KOPT-K1 (cell line): ENCODE measurements around the gene TRIM58.

Experiments used
- H3K27ac ChIP-seq: fragments of 200-600 bp; sonication (generic); 2 replicates; pipeline ENCODE4 v1.5.1; 2016; ENCODE audit warnings: antibody characterized with exemption, mild to moderate bottlenecking, low read depth, low read length; ENCODE audit not compliant: poor library complexity, severe bottlenecking
- H3K36me3 ChIP-seq: fragments of 200-600 bp; sonication (generic); 2 replicates; pipeline ENCODE4 v1.5.1; 2017; ENCODE audit warnings: antibody characterized with exemption, mild to moderate bottlenecking, low read length, moderate library complexity; ENCODE audit not compliant: insufficient read depth
- H3K9me3 ChIP-seq: fragments of 200-600 bp; sonication (generic); 2 replicates; pipeline ENCODE4 v1.5.1; 2017; ENCODE audit warnings: antibody characterized with exemption, low read length, mild to moderate bottlenecking; ENCODE audit not compliant: insufficient read depth, poor library complexity, severe bottlenecking

TRIM58 gene

GRCh38 chr1:247857069-247857984 lies at the start of gene TRIM58:
Gene TRIM58 (plus strand): TSS chr1:247857187. CDS start chr1:247857247, 60 bp downstream.
- no peaks in the 10 kb centered on the region for H3K9me3 ChIP-seq
- no peak within 1 kb of the TSS for H3K27ac ChIP-seq
- no peaks in the 10 kb centered on the region for H3K36me3 ChIP-seq

- no peak overlapping the region for H3K27ac ChIP-seq
- H3K9me3 ChIP-seq, result no peaks in the 10 kb centered on the region
- H3K36me3 ChIP-seq, result no peaks in the 10 kb centered on the region
Observed at GRCh38 chr1:247812637-247813036, 44.4 kb upstream of the TRIM58 start.

GRCh38 chr1:247822060-247822459 lies 34.9 kb upstream of the TRIM58 start:
- no peaks in the 10 kb centered on the region for H3K9me3 ChIP-seq
- H3K36me3 ChIP-seq, result no peaks in the 10 kb centered on the region

GRCh38 chr1:247824023-247824422 lies 33.0 kb upstream of the TRIM58 start, which contains the start of gene OR14A16:
Gene OR14A16 (minus strand): TSS chr1:247824119. CDS start chr1:247815729, 8,390 bp downstream.
- no peaks in the 10 kb centered on the region for H3K9me3 ChIP-seq
- H3K36me3 ChIP-seq, result no peaks in the 10 kb centered on the region
- H3K27ac ChIP-seq, result no peak within 1 kb of the TSS

More at GRCh38 chr1:247822060-247822459, 34.9 kb upstream of the TRIM58 start:
- no peak overlapping the region for H3K27ac ChIP-seq

GRCh38 chr1:247825362-247825761 lies 31.6 kb upstream of the TRIM58 start:
- H3K9me3 ChIP-seq, result no peaks in the 10 kb centered on the region
- H3K36me3 ChIP-seq, result no peaks in the 10 kb centered on the region
- H3K27ac ChIP-seq, result no peak overlapping the region

GRCh38 chr1:247829656-247830055 lies 27.3 kb upstream of the TRIM58 start:
- Histone ChIP-seq H3K27ac (no peak overlapping the region), H3K36me3 (no peaks in the 10 kb centered on the region), H3K9me3 (no peaks in the 10 kb centered on the region)

GRCh38 chr1:247833601-247834000 lies 23.4 kb upstream of the TRIM58 start:
- H3K27ac ChIP-seq, result no peak overlapping the region
- H3K9me3 ChIP-seq, result no peaks in the 10 kb centered on the region
- H3K36me3 ChIP-seq, result no peaks in the 10 kb centered on the region

- H3K36me3 ChIP-seq, result no peaks in the 10 kb centered on the region
- H3K27ac ChIP-seq, result no peak overlapping the region
- H3K9me3 ChIP-seq, result no peaks in the 10 kb centered on the region
Observed at GRCh38 chr1:247840818-247841217, 16.2 kb upstream of the TRIM58 start.

- H3K27ac ChIP-seq, result no peak within 1 kb of the TSS
- H3K36me3 ChIP-seq, result no peaks in the 10 kb centered on the region
- no peaks in the 10 kb centered on the region for H3K9me3 ChIP-seq
Observed at GRCh38 chr1:247841796-247842195, 15.2 kb upstream of the TRIM58 start, which contains the start of gene OR11L1. Gene OR11L1 (minus strand): TSS chr1:247841896. CDS start chr1:247841896, 0 bp downstream.

GRCh38 chr1:247843411-247843810 lies 13.6 kb upstream of the TRIM58 start:
- H3K9me3 ChIP-seq, result no peaks in the 10 kb centered on the region
- no peak overlapping the region for H3K27ac ChIP-seq

GRCh38 chr1:247845011-247845692 lies 11.8 kb upstream of the TRIM58 start:
- no peaks in the 10 kb centered on the region for H3K9me3 ChIP-seq
- no peak overlapping the region for H3K27ac ChIP-seq
- no peaks in the 10 kb centered on the region for H3K36me3 ChIP-seq

More at GRCh38 chr1:247843411-247843810, 13.6 kb upstream of the TRIM58 start:
- H3K36me3 ChIP-seq, result no peaks in the 10 kb centered on the region

- Histone ChIP-seq H3K27ac (no peak overlapping the region), H3K36me3 (no peaks in the 10 kb centered on the region), H3K9me3 (no peaks in the 10 kb centered on the region)
Observed at GRCh38 chr1:247845693-247846017, 11.3 kb upstream of the TRIM58 start.

- Histone ChIP-seq H3K27ac (no peak overlapping the region), H3K9me3 (no peaks in the 10 kb centered on the region), H3K36me3 (no peaks in the 10 kb centered on the region)
Observed at GRCh38 chr1:247848346-247848745, 8.6 kb upstream of the TRIM58 start.

- H3K36me3 ChIP-seq, result no peaks in the 10 kb centered on the region
- no peak overlapping the region for H3K27ac ChIP-seq
- H3K9me3 ChIP-seq, result no peaks in the 10 kb centered on the region
Observed at GRCh38 chr1:247849616-247850015, 7.4 kb upstream of the TRIM58 start.

- Histone ChIP-seq H3K9me3 (no peaks in the 10 kb centered on the region), H3K27ac (no peak overlapping the region), H3K36me3 (no peaks in the 10 kb centered on the region)
Observed at GRCh38 chr1:247854899-247855545, 2.0 kb upstream of the TRIM58 start.
